ENCODE results near the gene SNAPC4. TPM values are rescaled to one million over a fixed set of nuclear protein-coding genes. Genes with fewer than 3 reads are reported as not detected.

SNAPC4 gene
- total RNA-seq, 1 experiment from 2014 or later, result 29.7 TPM

GRCh38 chr9:136391737-136392537, 8.0 kb downstream of the SNAPC4 start:
- no peak overlapping the region for H2BK5ac ChIP-seq (ENCODE audit: insufficient read length, low read length)
- Mint-ChIP-seq H3K4me3 (no peak overlapping the region), H3K36me3 (ENCODE audit: insufficient read depth in 1 of 3, low read depth in 3 of 3) (peaks cover 48 to 79% (median 75%) of the 10 kb centered on the region in 3 experiments; a peak in 6 of 7 replicates), H3K27ac (peak overlapping the region in 1 of 3 experiments; percentile 73; a peak in 1 of 7 replicates), H3K9me3 (no peaks in the 10 kb centered on the region), H3K4me1 (no peaks in the 10 kb centered on the region), H3K27me3 (ENCODE audit: low read depth) (no peaks in the 10 kb centered on the region)
- no peak overlapping the region for H3K23ac ChIP-seq (ENCODE audit: insufficient read length, low read depth, low read length)
- TF ChIP-seq, protein P1, sequence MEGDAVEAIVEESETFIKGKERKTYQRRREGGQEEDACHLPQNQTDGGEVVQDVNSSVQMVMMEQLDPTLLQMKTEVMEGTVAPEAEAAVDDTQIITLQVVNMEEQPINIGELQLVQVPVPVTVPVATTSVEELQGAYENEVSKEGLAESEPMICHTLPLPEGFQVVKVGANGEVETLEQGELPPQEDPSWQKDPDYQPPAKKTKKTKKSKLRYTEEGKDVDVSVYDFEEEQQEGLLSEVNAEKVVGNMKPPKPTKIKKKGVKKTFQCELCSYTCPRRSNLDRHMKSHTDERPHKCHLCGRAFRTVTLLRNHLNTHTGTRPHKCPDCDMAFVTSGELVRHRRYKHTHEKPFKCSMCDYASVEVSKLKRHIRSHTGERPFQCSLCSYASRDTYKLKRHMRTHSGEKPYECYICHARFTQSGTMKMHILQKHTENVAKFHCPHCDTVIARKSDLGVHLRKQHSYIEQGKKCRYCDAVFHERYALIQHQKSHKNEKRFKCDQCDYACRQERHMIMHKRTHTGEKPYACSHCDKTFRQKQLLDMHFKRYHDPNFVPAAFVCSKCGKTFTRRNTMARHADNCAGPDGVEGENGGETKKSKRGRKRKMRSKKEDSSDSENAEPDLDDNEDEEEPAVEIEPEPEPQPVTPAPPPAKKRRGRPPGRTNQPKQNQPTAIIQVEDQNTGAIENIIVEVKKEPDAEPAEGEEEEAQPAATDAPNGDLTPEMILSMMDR (conservative IDR thresholded peaks at IDR 0.05), result no peak
- no peak overlapping the region for H3T11ph ChIP-seq (ENCODE audit: low read length)
- no peak overlapping the region for H2AFZ ChIP-seq (ENCODE audit: low read length)
- no peak overlapping the region for H3K56ac ChIP-seq (ENCODE audit: insufficient read length, low read depth, low read length)
- no peaks in the 10 kb centered on the region for H3K79me2 ChIP-seq (ENCODE audit: insufficient read depth, low read length)
- no peak overlapping the region for H3K4ac ChIP-seq (ENCODE audit: low read depth, low read length)
- no peak overlapping the region for H2BK12ac ChIP-seq (ENCODE audit: insufficient read length, low read depth, low read length)
- no peak for DNase-seq
- no peak overlapping the region for H3K14ac ChIP-seq (ENCODE audit: insufficient read depth, low read length)
- H3K27me3 ChIP-seq (ENCODE audit: insufficient read depth, low read length), result no peaks in the 10 kb centered on the region
- H3K9ac ChIP-seq (ENCODE audit: extremely low read depth, insufficient read length, low read length), result no peak overlapping the region
- H2AK5ac ChIP-seq (ENCODE audit: insufficient read length, low read length), result no peak overlapping the region
- H2BK20ac ChIP-seq (ENCODE audit: low read depth, low read length, poor library complexity, severe bottlenecking), result no peak overlapping the region
- no peak overlapping the region for H3K27ac ChIP-seq (ENCODE audit: insufficient read length, low read depth, low read length)
- no peaks in the 10 kb centered on the region for H4K20me1 ChIP-seq (ENCODE audit: control insufficient read depth, insufficient read depth, insufficient read length)
- H3K23me2 ChIP-seq (ENCODE audit: insufficient read length, low read depth, low read length, poor library complexity, severe bottlenecking), result no peaks in the 10 kb centered on the region
- H3K4me2 ChIP-seq (ENCODE audit: insufficient read depth, insufficient read length, low read length), result no peak overlapping the region
- no peaks in the 10 kb centered on the region for H3K79me1 ChIP-seq (ENCODE audit: insufficient read depth, low read depth, low read length, poor library complexity, severe bottlenecking)
- H4K8ac ChIP-seq (replicated peaks; ENCODE audit: insufficient read length, low read depth, low read length), result no peak overlapping the region
- H2BK120ac ChIP-seq (ENCODE audit: low read depth, low read length, poor library complexity, severe bottlenecking), result no peak overlapping the region
- no peak overlapping the region for H4K91ac ChIP-seq (ENCODE audit: insufficient read length, low read depth, low read length)
- H3K18ac ChIP-seq (ENCODE audit: insufficient read length, low read depth, low read length), result no peak overlapping the region
- H2BK15ac ChIP-seq (ENCODE audit: low read depth, low read length), result no peak overlapping the region
- H3K4me1 ChIP-seq (ENCODE audit: insufficient read depth, low read length), result no peaks in the 10 kb centered on the region
- no peak overlapping the region for H4K5ac ChIP-seq (ENCODE audit: insufficient read length, low read depth, low read length)
- WGBS (ENCODE audit: extremely low coverage, insufficient read length, low lambda C conversion rate), result no CpG with 5 or more reads among the region's 28 CpGs
- H3K9me3 ChIP-seq (ENCODE audit: control insufficient read depth, low read depth, low read length), result no peaks in the 10 kb centered on the region
